Mesendoderm (in vitro differentiated cells): ENCODE data around the gene PPP1R9B.

ENCODE experiments used
- DNase-seq: peaks from one replicate; pipeline ENCODE4 v3.0.0; 2013
- H2AK5ac ChIP-seq: 2 replicates; pipeline ENCODE4 v1.6.1; 2013; ENCODE audit warnings: low read length, inconsistent platforms
- H2BK120ac ChIP-seq: 2 replicates; pipeline ENCODE4 v1.6.1; 2013; ENCODE audit warnings: low read depth, mild to moderate bottlenecking, low read length, moderate library complexity, mixed read lengths
- H2BK15ac ChIP-seq: replicated peaks from 2 replicates; pipeline ENCODE4 v1.6.1; 2013; ENCODE audit warnings: low read depth, mild to moderate bottlenecking, moderate library complexity
- H2BK5ac ChIP-seq: 2 replicates; pipeline ENCODE4 v1.6.1; 2013; ENCODE audit warnings: low read length, inconsistent platforms
- H3K18ac ChIP-seq: 2 replicates; pipeline ENCODE4 v1.6.1; 2013; ENCODE audit warnings: mild to moderate bottlenecking, low read length, mixed read lengths
- H3K23ac ChIP-seq: one replicate; pipeline ENCODE4 v1.6.1; 2013; ENCODE audit warnings: low read length
- H3K27ac ChIP-seq: 2 replicates; pipeline ENCODE4 v1.5.1; 2013; ENCODE audit warnings: low read depth, mild to moderate bottlenecking, inconsistent platforms, low read length, moderate library complexity
- H3K27me3 ChIP-seq: 2 replicates; pipeline ENCODE4 v1.6.1; 2013; ENCODE audit warnings: low read length, control low read depth, mild to moderate bottlenecking, inconsistent platforms; ENCODE audit not compliant: insufficient read depth, poor library complexity
- H3K36me3 ChIP-seq: 2 replicates; pipeline ENCODE4 v1.6.1; 2013; ENCODE audit warnings: low read length, inconsistent platforms; ENCODE audit not compliant: control insufficient read depth, insufficient read depth
- H3K4ac ChIP-seq: one replicate; pipeline ENCODE4 v1.6.1; 2013; ENCODE audit warnings: low read depth, mild to moderate bottlenecking, low read length, moderate library complexity
- H3K4me1 ChIP-seq: 2 replicates; pipeline ENCODE4 v1.6.1; 2013; ENCODE audit warnings: low read depth, low read length, inconsistent platforms; ENCODE audit not compliant: control insufficient read depth
- H3K4me2 ChIP-seq: 2 replicates; pipeline ENCODE4 v1.6.1; 2013; ENCODE audit warnings: low read length
- H3K4me3 ChIP-seq: 2 replicates; pipeline ENCODE4 v1.5.1; 2013; ENCODE audit warnings: mild to moderate bottlenecking, low read length
- H3K56ac ChIP-seq: one replicate; pipeline ENCODE4 v1.6.1; 2013; ENCODE audit warnings: low read length
- H3K79me1 ChIP-seq: 2 replicates; pipeline ENCODE4 v1.6.1; 2013; ENCODE audit warnings: low read length, inconsistent platforms
- H3K79me2 ChIP-seq: 2 replicates; pipeline ENCODE4 v1.6.1; 2013; ENCODE audit warnings: mild to moderate bottlenecking, low read length; ENCODE audit not compliant: control insufficient read depth, insufficient read depth
- H3K9ac ChIP-seq: 2 replicates; pipeline ENCODE4 v1.6.1; 2013; ENCODE audit warnings: low read length, inconsistent platforms
- H4K5ac ChIP-seq: one replicate; pipeline ENCODE4 v1.6.1; 2013; ENCODE audit warnings: low read length
- H4K8ac ChIP-seq: one replicate; pipeline ENCODE4 v1.6.1; 2013; ENCODE audit warnings: low read depth, mild to moderate bottlenecking, control low read depth, low read length, moderate library complexity
- WGBS: extraction: QIAGEN DNeasy Blood & Tissue Kit; methylation state at CpG from one replicate; pipeline ENCODE4 v1.1.7; 2013; ENCODE audit warnings: low lambda C conversion rate, missing lambda C conversion rate; ENCODE audit not compliant: insufficient coverage; ENCODE audit errors: extremely low coverage; 5-methylcytosine and 5-hydroxymethylcytosine counted together

PPP1R9B gene

DNA sequence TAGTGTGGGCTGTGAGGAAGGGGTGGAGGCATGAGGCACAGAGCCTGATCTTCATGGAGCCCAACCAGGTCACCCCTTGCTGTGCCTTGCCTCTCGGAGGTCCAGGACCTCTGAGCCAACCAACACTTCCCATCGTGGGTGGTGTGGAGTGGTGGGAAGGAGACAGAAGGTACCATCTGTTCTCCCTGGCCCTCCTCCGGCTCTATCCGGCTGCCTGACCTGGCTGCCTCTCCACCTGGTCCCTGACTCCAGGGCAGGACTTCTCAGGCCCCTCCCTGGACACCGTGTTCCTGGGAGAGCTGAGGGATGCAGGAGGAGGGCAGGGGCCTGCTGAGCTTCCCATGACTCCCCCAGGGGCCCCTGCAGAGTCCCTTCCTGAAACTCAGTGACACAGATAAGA is 51.5 kb downstream of the PPP1R9B start:
- WGBS: no CpG with 5 or more reads among the region's 5 CpGs
- Histone ChIP-seq H3K4me2 (no peak overlapping the region), H3K4me1 (peaks cover 11% of the 10 kb centered on the region), H2AK5ac (no peak overlapping the region), H3K18ac (no peak overlapping the region), H4K5ac (no peak overlapping the region), H4K8ac (no peak overlapping the region), H3K36me3 (no peaks in the 10 kb centered on the region), H3K79me2 (no peaks in the 10 kb centered on the region), H2BK120ac (no peak overlapping the region), H3K4ac (no peak overlapping the region), H3K4me3 (no peak overlapping the region), H3K9ac (no peak overlapping the region), H2BK15ac (no peak overlapping the region), H3K23ac (no peak overlapping the region), H3K27ac (no peak overlapping the region), H3K56ac (peak overlapping the region; percentile 15), H3K27me3 (no peaks in the 10 kb centered on the region), H2BK5ac (no peak overlapping the region), H3K79me1 (no peaks in the 10 kb centered on the region)
- DNase-seq: no peak

DNA sequence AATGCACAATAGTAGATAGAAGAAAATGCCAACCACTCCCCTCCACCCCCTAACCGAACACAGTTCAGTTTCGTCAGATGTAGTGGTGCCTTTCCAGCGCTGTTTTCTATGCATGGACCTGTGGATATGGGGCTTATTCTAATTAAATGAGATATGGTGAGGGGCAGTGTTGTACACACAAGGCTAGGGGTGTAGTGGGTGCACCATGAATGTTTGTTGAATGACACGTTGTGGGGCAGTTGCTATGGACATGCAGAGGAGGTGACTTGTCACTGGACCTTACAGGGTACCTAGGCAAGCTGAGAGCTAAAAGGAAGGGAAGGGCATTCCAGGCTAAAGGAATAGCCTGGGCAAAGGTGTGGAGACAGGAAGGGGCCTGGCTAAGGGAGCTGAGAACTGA is 51.9 kb downstream of the PPP1R9B start:
- H3K36me3 ChIP-seq: no peaks in the 10 kb centered on the region
- H3K27ac ChIP-seq: no peak overlapping the region
- no peak overlapping the region for H4K8ac ChIP-seq
- no peak overlapping the region for H3K9ac ChIP-seq
- no peaks in the 10 kb centered on the region for H3K79me1 ChIP-seq
- H3K27me3 ChIP-seq: no peaks in the 10 kb centered on the region
- peak overlapping the region; percentile 15 for H3K56ac ChIP-seq
- H4K5ac ChIP-seq: no peak overlapping the region
- no peak overlapping the region for H2AK5ac ChIP-seq
- no CpG with 5 or more reads among the region's 4 CpGs for WGBS
- no peak overlapping the region for H3K23ac ChIP-seq
- H2BK5ac ChIP-seq: no peak overlapping the region
- H3K79me2 ChIP-seq: no peaks in the 10 kb centered on the region
- H2BK15ac ChIP-seq: no peak overlapping the region
- H3K4ac ChIP-seq: no peak overlapping the region
- H3K4me3 ChIP-seq: no peak overlapping the region
- no peak overlapping the region for H3K4me2 ChIP-seq
- DNase-seq: no peak
- no peak overlapping the region for H2BK120ac ChIP-seq
- peaks cover 11% of the 10 kb centered on the region for H3K4me1 ChIP-seq
- H3K18ac ChIP-seq: no peak overlapping the region

DNA sequence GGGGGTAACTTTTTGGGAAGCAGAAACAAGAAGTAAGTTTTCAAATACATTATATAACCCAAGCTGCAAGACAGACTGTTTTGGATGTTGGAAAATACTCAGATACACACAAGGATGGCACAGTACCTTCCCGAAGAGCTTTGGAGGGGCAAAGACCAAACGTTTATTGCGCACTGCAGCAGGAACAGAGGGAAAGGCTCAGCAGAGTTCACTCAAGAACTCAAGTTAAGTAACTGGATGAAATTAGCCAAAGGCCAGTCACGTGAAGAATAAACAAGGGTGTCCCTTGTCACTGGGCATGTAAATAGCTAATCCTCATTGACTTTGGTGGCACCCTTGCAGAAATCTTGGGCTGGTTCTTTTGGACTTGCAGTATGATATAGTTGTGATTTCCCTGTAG is 52.6 kb downstream of the PPP1R9B start:
- no peak overlapping the region for H3K4ac ChIP-seq
- H3K4me2 ChIP-seq: no peak overlapping the region
- no peak overlapping the region for H2BK5ac ChIP-seq
- peaks cover 11% of the 10 kb centered on the region for H3K4me1 ChIP-seq
- no peak overlapping the region for H4K8ac ChIP-seq
- no peak overlapping the region for H3K56ac ChIP-seq
- H3K27ac ChIP-seq: no peak overlapping the region
- H2AK5ac ChIP-seq: no peak overlapping the region
- no peak overlapping the region for H4K5ac ChIP-seq
- no CpG with 5 or more reads among the region's 4 CpGs for WGBS
- no peaks in the 10 kb centered on the region for H3K27me3 ChIP-seq
- DNase-seq: no peak
- H3K36me3 ChIP-seq: no peaks in the 10 kb centered on the region
- no peak overlapping the region for H2BK15ac ChIP-seq
- no peak overlapping the region for H2BK120ac ChIP-seq
- no peak overlapping the region for H3K18ac ChIP-seq
- H3K9ac ChIP-seq: no peak overlapping the region
- no peak overlapping the region for H3K23ac ChIP-seq
- no peaks in the 10 kb centered on the region for H3K79me2 ChIP-seq
- H3K4me3 ChIP-seq: no peak overlapping the region
- H3K79me1 ChIP-seq: no peaks in the 10 kb centered on the region

DNA sequence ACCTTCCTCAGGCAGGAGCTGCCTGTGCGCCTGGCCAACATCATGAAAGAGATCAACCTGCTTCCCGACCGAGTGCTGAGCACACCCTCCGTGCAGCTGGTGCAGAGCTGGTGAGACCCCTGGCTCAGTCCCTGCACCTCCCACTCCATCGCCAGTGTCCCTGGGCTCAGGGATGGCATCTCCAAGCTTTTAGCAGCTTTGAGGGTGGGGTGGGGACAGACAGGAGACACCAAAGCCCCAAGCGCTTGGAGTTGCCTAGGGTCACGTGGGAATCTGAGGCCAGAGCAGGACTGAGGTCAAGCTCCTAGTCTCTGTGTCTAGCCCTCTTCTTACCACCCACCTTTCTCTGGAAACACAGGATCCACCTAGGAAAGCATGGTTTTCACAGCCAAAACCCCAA is 53.0 kb downstream of the PPP1R9B start:
- no peak overlapping the region for H3K27ac ChIP-seq
- no peaks in the 10 kb centered on the region for H3K79me1 ChIP-seq
- H2BK120ac ChIP-seq: no peak overlapping the region
- H3K56ac ChIP-seq: no peak overlapping the region
- H3K4me2 ChIP-seq: no peak overlapping the region
- H3K9ac ChIP-seq: no peak overlapping the region
- H4K8ac ChIP-seq: no peak overlapping the region
- no peak overlapping the region for H3K23ac ChIP-seq
- peaks cover 11% of the 10 kb centered on the region for H3K4me1 ChIP-seq
- H3K4me3 ChIP-seq: no peak overlapping the region
- H3K36me3 ChIP-seq: no peaks in the 10 kb centered on the region
- no CpG with 5 or more reads among the region's 7 CpGs for WGBS
- no peak overlapping the region for H2AK5ac ChIP-seq
- H3K79me2 ChIP-seq: no peaks in the 10 kb centered on the region
- H4K5ac ChIP-seq: no peak overlapping the region
- H3K18ac ChIP-seq: no peak overlapping the region
- no peak overlapping the region for H3K4ac ChIP-seq
- H2BK5ac ChIP-seq: no peak overlapping the region
- DNase-seq: no peak
- H3K27me3 ChIP-seq: no peaks in the 10 kb centered on the region
- H2BK15ac ChIP-seq: no peak overlapping the region

DNA sequence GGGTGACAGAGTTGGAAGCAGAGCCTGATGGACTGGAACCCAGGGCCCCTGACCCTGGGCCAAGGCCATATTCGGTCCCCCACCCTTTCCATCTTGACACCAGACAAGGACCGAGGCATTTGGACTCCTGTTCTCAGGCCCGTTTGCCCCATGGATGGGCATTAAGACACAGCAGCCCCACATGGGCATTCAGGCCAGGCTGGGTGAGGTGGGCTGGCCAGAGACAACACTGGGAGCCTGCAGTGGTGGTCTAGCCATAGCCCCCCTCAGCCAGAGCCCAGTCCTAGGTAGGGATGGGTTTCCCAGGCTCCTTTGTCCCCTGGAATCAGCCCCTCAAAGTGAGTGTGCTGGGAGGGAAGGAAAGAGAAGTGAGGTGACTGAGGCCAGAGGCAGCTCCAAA is 53.7 kb downstream of the PPP1R9B start:
- no peaks in the 10 kb centered on the region for H3K27me3 ChIP-seq
- no peaks in the 10 kb centered on the region for H3K36me3 ChIP-seq
- H2AK5ac ChIP-seq: no peak overlapping the region
- no peak overlapping the region for H3K56ac ChIP-seq
- peaks cover 9% of the 10 kb centered on the region for H3K4me1 ChIP-seq
- H3K79me2 ChIP-seq: no peaks in the 10 kb centered on the region
- H4K5ac ChIP-seq: no peak overlapping the region
- DNase-seq: no peak
- H3K4me2 ChIP-seq: no peak overlapping the region
- no peaks in the 10 kb centered on the region for H3K79me1 ChIP-seq
- no peak overlapping the region for H4K8ac ChIP-seq
- H2BK15ac ChIP-seq: no peak overlapping the region
- H3K4ac ChIP-seq: no peak overlapping the region
- H3K23ac ChIP-seq: no peak overlapping the region
- H3K9ac ChIP-seq: no peak overlapping the region
- H3K18ac ChIP-seq: no peak overlapping the region
- H3K27ac ChIP-seq: no peak overlapping the region
- no CpG with 5 or more reads among the region's 3 CpGs for WGBS
- H3K4me3 ChIP-seq: no peak overlapping the region
- H2BK5ac ChIP-seq: no peak overlapping the region
- no peak overlapping the region for H2BK120ac ChIP-seq

DNA sequence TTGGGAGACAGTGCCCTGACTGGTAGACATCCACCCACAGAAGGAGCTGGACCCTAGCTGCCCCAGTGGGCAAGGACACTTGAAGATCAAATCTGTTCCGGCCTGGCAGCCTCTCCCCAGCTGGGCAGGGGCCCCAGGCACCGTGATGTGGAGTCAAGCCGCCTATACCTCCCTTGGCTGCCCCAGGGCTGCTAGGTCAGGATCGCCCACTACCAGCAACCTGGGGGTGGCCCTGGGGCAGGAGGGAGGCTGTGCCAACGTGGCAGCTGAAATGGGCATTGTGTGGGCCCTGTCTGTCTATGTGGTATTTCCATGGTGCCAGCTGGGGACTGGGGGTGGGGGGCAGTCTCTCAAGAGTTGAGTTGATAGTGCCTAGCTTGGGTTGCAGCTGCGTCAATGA is 54.4 kb downstream of the PPP1R9B start:
- Histone ChIP-seq H3K36me3 (no peaks in the 10 kb centered on the region), H4K5ac (no peak overlapping the region), H3K9ac (peak overlapping the region; percentile 77), H3K4me2 (peak overlapping the region; percentile 69), H3K56ac (peak overlapping the region; percentile 89), H3K4me1 (peaks cover 4% of the 10 kb centered on the region), H3K4me3 (no peak overlapping the region), H3K27ac (no peak overlapping the region), H2BK5ac (no peak overlapping the region), H3K4ac (no peak overlapping the region), H3K23ac (no peak overlapping the region), H2BK120ac (no peak overlapping the region), H3K79me2 (no peaks in the 10 kb centered on the region), H3K18ac (no peak overlapping the region), H3K79me1 (no peaks in the 10 kb centered on the region), H2AK5ac (no peak overlapping the region), H4K8ac (no peak overlapping the region), H3K27me3 (no peaks in the 10 kb centered on the region), H2BK15ac (no peak overlapping the region)
- no CpG with 5 or more reads among the region's 6 CpGs for WGBS
- DNase-seq: no peak
